Esophagus mucosa (tissue), 1 donor: ENCODE data around the gene ELP6. TPM values are rescaled to one million over a fixed set of nuclear protein-coding genes. Genes with fewer than 3 reads are reported as not detected.
"Not testable (repeated sequence)": the region's sequence is repeated elsewhere in the genome, so short reads cannot be mapped to it uniquely, and the experiment has no call there.

Experiments used
- ATAC-seq: fragments of 200-7000 bp; cut with Tn5 transposase; one replicate; pipeline ENCODE4 v1.9.1; 2020
- total RNA-seq: library from RNA; stranded (reverse); gene quantifications from one replicate; pipeline ENCODE4 v1.2.4, GENCODE V29; 2023
- donor health status: DM: yes; HTN: yes; CAD: no.

Gene ELP6
- total RNA-seq, 1 donor from 2014 or later: 20.9 TPM

DNA sequence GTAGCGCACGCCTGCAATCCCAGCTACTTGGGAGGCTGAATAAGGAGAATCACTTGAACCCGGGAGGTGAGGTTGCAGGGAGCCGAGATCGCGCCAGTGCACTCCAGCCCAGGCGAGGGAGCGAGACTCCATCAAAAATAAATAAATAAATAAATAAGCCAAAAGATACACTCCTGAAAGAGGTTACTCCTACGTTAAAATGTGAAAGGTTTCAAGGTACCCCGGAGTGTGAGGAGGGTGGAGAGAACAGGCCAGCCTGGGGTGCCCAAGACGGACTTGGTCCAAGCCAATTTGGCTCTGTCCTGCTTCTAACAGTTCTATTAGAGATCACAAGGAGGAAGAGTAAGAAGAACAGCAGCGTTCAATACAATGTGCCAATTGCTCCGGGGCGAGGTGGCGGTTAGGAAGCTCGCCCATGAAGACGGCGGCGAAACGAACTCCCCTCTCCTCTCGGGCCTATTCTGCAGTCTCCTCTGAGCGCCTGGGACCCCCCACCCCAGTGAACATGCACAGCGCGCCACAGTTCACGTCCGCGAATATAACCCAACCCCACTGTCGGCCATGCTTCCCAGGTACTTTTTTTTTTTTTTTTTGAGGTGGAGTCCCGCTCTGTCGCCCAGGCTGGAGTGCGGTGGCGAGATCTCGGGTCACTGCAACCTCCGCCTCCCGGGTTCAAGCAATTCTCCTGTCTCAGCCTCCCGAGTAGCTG, 942 bp downstream of the ELP6 start:
- ATAC-seq: peak; percentile 19

DNA sequence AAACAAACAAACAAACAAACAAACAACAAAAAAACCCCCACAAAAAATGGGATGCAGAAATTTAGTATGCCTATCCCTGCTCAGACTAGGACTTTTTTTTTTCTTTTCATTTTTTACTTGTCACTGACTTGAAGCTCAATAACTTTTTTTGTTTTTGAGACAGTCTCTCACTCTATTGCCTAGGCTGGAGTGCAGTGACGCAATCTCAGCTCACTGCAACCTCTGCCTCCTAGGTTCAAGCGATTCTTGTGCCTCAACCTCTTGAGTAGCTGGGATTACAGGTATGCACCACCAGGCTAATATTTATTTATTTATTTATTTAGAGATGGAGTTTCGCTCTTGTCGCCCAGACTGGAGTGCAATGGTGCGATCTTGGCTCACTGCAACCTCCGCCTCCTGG, 8.2 kb downstream of the ELP6 start:
- ATAC-seq: not testable (repeated sequence)

DNA sequence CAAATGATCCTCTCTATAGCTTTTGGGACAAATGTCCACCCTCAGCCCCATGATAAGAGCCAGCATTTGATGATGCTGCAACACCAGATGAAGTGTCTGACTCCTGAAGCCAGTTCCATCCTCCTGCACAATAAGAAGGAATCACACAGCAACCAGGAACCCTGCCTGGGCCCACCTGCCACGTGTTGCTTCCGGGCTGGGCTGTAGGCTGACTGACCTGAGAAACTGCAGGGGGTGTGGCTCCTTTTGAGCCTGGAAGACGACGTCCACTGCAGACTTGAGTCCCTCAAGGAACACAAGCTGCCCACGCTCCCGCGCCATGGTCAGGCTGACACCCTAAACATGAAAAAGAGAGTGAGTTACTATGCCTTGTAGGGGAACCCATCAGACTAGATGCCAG, 9.4 kb downstream of the ELP6 start:
- ATAC-seq: no peak

DNA sequence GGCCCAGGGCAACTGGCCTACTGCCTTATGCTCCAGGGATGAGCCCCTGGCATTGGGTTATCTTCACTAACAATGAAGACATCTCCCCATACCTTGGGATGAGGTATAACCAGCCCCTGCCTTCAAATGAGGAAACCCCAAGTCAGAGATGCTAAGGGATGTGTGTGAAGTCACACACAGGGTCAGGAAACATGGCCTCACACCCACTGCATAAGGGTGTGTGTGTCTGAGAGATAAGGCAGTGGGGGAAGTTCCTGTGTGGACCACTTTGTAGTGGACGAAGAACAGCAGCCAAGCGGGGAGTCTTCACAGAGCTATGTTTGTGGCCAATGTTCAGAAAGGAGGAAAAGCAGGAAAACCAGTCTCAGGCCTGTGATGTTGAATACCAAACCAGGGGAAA, 10.5 kb downstream of the ELP6 start:
- ATAC-seq: no peak

DNA sequence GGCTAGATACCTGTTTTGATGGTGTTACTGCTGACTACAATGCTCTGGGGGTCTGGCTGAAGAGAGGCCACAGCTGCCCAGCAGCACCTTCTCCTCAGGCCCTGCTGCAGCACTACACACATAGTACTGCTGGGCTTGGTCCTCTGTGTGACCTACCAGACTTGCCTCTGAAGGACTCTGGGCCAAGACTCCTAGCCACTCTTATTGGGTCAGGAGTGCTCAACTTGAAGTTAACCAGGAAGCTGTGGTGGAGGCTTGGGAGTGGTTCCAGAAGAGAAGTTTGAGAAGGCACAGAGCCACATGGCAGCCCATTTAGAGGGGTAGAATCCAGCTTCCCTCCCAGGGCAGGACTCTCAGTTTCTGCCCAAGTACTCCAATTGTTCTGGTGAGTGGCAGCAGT, 16.6 kb downstream of the ELP6 start:
- ATAC-seq: peak; percentile 11

DNA sequence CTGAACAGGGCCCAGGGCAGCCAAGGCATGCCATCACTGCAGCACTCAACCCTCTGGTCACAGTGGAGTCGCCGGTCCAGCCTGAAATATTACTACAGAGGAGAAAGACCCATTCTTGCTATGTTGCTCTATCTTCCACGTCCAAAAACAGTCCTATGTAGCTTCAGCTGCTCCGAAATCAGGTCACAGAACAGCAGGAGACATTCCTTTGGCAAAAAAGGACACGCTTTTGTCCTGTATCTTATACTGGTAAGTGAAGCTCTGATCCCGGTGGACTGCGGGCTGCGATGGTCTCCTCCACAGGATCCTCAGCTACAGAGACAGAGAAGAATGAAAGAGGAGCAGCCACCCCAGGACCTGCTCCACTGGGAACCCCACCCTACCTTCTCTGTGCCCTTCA, 17.6 kb downstream of the ELP6 start:
- ATAC-seq: no peak

DNA sequence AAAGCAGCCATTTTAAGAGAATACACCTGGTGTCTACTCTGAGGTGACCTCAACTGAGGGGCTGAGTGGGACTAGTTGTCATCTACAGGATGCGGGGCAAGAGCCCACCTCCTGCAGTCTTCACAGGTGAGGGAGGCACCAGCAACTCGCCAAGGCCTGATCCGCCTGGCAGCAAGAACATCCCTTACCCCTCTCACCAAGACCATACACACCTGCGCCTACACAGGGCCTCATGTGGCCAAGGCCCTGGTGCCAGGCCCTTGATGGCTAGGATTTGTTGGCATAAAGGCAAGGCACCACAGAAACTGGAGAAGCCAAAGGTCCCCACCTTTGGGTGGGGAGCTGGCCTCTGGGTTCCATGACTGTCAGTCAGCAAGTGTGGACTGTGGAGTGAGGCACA, 18.4 kb downstream of the ELP6 start:
- peak; percentile 29 for ATAC-seq

DNA sequence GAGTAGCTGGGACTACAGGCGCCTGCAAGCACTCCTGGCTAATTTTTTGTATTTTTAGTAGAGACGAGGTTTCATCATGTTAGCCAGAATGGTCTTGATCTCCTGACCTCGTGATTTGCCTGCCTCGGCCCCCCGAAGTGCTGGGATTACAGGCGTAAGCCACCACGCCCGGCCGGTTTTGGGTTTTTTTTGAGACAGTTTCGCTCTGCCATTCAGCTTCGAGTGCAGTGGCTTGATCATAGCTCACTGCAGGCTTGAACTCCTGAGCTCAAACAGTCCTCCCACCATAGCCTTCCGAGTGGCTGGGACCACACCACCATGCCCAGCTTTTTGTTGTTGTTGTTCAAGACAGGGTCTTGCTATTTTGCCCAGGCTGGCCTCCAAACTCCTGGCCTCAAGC, 21.7 kb downstream of the ELP6 start:
- no peak for ATAC-seq

DNA sequence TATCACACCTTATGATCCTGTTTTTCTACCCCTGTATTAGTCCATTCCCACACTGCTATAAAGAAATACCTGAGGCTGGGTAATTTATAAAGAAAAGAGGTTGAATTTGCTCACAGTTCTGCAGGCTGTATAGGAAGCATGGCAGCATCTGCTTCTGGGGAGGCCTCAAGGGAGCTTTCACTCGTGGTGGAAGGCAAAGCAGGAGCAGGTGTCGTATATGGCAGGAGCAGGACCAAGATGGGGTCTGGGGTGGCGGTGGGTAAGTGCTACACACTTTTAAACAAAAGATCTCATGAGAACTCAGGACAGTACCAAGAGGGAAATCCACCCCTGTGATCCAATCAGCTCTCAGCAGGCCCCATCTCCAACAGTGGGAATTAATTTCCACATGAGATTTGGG, 22.3 kb downstream of the ELP6 start:
- ATAC-seq: no peak

DNA sequence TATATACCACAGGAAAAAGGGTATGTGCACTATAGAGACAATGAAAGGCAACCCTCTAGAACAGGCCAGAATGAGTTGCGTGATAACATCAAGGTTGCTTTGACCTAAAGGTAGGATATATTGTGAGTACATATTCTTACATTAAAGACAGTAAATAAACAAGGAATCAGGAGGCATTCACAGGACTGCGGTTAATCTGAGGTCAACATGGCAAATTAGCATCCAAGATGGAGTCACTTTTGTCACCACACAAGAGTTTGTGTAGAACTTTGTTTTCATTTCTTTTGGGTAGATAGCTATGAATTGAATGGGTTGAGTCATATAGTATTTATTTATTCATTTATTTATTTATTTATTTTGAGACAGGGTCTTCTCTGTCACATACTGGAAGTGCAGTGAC, 26.2 kb downstream of the ELP6 start:
- no peak for ATAC-seq

DNA sequence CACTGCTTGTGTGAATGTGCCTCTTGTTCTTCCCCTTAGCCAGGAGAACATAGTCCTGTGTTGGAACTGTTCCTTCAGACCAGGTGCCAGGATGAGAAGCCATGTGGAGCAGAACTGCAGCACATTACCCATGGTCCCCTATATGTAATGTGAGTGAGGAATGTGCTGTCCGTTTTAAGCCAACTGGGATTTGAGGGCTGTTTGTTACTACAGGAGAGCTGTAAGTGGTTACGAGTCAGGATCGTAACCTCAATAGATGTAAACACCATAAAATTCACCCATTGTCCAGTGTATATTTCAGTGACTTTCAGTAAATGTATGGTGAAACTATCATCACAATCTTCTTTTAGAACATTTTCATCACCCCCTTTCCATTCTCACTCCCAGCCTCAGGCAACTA, 27.7 kb downstream of the ELP6 start:
- ATAC-seq: no peak

DNA sequence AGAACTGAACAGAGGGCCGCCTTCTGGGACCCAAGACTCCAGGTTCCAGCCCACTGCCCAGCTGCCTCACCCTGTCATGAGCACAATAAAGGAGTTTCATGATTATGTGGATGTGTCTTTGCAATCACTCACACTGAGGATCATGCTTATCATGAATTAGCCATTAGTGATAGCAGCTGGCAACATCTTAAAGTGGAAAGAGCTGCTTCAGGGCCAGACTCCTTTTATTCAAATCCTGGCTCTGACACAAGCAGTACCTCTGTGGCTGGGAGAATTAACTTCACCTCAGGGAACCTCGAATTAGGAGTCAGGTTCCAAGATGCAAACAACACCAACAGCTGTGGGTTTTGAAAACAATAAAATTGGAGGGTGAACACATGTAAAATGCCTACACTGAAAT, 31.1 kb downstream of the ELP6 start:
- ATAC-seq: no peak

DNA sequence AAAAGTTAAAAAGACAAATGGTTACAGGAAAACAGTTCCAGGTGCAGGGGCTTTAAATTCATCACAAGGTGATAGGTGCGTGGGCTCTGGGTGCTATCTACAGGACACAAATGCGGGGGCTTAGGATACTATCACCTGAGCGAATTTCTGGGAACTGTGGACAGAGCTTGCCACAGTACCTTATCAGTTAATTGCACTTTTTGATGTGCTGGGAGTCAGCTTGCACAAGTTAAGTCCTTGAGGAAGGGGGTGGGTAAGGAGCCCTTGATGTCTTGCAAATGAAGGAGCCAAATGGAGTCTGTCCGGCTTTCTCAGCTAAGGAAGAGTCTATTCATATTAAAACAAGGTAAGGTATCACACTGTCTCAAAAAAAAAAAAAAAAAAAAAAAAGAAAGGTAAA, 31.7 kb downstream of the ELP6 start:
- ATAC-seq: not testable (repeated sequence)

DNA sequence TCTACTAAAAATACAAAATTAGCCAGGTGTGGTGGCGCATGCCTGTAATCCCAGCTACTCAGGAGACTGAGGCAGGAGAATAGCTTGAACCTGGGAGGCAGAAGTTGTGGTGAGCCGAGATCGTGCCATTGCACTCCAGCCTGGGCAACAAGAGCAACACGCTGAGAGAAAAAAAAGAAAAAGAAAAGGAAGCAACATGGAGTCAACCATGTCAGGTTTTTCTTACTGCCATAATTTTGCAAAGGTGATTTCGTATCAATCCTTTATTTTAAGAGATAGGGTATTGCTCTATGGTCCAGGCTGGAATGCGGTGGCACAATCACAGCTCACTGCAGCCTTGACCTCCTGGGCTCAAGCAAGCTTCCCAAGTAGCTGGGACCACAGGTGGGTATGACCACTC, 33.2 kb downstream of the ELP6 start:
- ATAC-seq: not testable (repeated sequence)

DNA sequence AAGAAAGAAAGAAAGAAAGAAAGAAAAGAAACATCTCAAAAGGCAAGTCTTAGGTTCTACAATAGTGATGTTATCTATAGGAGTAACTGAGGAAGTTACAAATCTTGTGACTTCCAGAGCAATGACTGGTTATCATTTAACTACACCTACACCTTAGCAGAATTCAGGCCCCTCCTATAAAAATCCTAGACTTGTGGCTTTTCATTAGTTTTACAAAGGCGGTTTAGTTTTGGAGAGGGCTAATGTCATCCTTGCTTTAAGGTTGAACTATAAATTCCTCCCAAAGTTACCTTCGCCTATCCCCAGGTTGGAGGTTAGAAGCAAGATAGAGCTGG, 33.7 kb downstream of the ELP6 start:
- no peak for ATAC-seq

DNA sequence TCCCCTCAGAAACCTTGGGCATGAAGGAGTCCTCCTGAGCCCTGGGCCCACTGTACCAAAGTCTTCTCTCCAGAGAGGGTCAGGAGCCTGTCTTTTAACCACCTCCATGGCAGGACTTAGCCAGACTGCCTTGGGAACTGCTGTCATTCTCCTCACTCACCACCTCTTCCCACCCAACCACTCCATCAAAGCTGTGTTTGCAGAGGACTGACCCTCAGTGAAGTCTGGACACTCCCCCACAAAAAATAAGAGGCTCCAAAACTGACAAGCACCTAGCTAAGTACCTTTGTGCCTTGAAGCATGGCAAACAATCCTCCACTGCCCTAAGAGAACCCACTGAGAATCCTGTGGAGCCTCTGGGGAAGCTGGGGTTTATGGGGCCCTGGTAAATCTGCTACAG, 35.5 kb downstream of the ELP6 start:
- ATAC-seq: no peak

DNA sequence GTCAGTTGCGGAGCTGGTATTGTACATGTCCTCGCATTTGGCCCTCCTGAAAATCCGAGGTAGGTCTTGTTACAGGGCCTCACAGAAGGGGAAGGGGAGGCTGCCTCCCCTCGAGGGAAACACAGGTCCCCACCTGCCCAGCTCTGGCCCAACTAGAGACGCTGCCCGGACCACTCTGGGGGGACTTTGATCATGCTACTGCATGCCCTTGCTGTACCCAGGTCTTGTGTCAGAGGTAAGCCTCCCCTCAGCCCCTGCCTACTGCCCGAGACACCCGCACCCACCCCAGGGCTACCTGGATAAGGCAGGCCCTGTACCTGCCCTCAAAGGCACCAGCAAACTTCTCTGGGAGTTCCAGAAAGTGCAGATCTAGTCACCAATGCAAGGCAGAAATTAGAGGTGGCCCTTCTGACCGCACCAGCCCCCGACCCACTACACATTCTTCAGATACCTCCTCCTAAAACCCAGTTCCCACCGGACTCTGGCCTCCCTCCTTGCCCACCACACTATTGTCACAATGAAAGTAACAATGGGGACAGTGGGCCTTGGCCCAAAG, 36.8 kb downstream of the ELP6 start:
- no peak for ATAC-seq

DNA sequence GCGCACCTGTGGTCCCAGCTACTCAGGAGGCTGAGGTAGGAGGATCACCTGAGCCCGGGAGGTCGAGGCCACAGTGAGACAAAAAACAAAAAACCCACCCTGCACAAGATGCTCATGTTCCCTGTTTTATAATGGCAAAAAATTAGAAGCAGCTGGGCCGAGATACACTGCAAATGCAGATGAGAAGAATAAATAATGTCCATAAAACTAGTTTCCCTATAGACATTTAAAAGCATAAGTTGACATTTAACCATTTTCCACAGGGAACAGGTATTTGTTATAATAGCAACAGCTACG, 37.2 kb downstream of the ELP6 start:
- ATAC-seq: no peak

DNA sequence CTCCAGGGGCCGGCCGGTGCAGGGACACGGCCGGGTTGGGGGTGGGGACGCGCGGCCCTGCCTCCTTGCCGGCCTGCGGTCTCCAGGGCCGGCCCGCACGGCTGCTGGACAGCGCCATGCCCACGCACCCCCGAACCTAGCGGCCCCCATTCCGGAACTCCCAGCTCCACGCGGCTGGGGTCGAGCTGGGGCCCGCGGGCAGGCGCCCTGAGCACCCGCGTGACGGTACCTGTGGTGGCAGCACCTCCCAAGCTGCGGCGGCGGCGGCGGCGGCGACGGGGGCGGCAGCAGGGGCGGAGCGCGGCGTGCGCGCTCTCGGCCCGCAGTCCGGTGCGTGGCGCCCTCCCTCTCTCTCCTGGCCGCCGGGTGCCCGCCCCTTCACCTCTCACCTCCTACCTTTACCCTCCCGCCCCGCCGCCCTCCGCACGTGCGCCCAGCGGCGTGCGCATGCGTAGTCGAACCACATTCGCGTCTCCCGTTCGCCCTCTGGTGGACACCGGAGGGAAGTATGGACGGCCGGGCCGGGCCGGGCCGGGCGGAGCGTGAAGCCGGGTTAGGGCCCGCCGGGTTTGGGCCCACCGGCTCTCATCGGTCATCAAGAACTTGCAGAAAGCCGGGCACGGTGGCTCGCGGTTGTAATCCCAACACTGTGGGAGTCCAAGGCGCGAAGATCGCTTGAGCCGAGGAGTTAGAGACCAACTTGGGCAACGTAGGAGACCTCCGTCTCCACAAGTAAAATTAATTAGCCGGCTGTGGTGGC, 37.8 kb downstream of the ELP6 start, which contains the start of gene SCAP:
Gene SCAP (minus strand): TSS at position 372 of the 760 bp plus-strand sequence. CDS start 32,948 bp downstream, outside the sequence.
- peak; percentile 97 for ATAC-seq

DNA sequence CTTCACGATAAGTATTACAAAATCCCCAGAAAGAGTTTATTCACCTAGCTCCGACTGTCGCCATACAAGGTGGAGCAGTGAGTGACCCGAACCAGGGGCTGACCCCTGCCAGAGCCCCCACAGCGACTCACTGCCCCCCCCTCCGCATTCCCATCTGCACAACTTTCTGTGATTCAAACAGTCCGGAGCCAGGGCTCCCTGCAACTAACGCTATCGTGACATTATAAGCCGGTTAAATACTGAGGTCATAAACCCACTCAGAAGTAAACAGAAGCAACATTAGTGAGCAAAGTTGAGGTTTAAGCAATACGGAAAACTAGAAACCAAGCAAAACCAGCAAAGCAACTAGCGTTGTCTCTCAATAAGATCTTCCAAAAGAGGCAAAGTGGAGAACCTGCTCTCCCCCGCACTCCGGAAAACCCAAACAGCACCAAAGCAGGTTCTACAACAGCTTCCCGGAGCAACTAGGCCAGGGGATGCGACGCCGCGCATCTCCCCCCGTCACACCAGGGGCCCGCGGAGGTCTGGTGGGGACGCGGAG, 38.4 kb downstream of the ELP6 start:
- no peak for ATAC-seq

DNA sequence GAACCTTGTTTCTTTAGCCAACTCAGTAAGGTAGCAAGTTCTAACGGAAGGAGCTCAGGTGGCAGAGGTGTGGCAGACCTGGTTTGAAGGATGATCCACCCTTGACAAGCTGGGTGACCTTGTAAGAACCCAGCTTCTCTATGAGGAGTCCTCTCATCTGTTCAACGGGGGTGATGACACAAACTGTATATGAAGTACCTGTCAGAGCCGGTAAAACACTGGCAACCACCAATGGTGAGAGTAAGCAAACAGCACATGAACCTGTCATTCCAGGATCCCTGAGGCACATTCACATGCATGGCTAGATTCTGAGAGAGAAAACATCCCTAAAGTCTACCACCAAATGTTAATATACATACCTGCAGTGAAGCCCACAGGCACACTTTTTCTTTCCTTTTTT, 40.1 kb downstream of the ELP6 start:
- ATAC-seq: peak; percentile 67

DNA sequence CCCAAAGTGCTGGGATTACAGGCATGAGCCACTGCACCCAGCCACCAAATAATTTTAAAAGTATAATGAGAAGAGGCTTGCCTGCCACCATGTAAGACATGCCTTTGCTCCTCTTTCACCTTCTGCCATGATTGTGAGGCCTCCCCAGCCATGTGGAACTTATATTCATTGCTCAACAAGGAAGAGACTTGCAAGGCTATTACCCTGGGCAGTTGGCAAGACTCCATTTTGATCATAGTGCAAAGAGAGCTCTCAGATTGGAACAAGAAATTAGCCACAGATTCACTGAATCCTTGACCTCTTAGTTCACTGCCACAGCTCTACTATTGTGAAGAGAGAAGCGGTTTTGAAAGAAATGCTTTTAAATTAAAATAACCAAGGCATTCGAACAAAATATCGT, 43.9 kb downstream of the ELP6 start:
- no peak for ATAC-seq

DNA sequence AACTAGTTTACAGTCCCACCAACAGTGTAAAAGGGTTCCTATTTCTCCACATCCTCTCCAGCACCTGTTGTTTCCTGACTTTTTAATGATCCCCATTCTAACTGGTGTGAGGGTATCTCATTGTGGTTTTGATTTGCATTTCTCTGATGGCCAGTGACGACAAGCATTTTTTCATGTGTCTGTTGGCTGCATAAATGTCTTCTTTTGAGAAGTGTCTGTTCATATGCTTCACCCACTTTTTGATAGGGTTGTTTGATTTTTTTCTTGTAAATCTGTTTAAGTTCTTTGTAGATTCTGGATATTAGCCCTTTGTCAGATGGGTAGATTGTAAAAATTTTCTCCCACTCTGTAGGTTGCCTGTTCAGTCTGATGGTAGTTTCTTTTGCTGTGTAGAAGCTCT, 45.2 kb downstream of the ELP6 start:
- not testable (repeated sequence) for ATAC-seq

DNA sequence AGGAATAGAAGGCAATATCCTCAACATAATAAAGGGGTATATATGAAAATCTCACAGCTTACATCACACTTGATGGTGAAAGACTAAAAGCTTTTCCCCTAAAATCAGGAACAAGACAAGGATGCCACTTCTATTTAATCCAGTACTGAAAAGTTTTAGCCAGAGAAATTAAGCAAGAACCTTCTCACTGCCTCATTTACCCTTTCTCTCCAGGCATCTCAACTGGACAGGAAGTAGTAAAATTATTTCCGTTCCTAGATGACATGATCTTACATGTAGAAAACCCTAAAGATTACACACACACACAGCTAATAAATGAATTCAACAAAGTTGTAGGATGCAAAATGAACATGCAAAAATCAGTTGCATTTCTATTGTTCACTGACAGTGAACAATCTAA, 48.9 kb downstream of the ELP6 start:
- ATAC-seq: no peak
